ENCODE results near the gene FMN2. TPM values are rescaled to one million over a fixed set of nuclear protein-coding genes. Genes with fewer than 3 reads are reported as not detected.

FMN2 gene
- total RNA-seq, 1 donor from 2014 or later = 1.1 TPM

DNA sequence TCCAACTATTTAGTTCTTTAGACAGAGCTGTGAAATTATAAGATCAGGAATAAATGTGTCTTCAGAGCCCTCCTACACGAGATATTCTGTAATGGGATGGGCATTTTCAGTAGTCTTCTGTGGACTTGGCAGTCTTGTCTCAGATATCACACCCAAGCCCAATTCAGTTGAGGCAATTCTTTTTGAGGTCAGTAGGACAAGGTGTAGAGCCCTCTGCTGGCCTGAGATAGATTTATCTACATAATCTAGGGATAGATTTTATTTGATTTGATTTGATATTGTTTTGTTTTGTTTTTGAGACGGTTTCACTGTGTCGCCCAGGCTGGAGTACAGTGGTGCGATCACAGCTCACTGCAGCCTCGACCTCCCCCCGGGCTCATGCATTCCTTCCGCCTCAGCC lies 77.5 kb downstream of the FMN2 start:
- Histone ChIP-seq H3K36me3 (no peaks in the 10 kb centered on the region), H3K27ac (no peak overlapping the region), H3K27me3 (ENCODE audit: low read depth) (no peaks in the 10 kb centered on the region), H3K4me1 (no peaks in the 10 kb centered on the region), H3K9me3 (peaks cover 15% of the 10 kb centered on the region), H3K4me3 (no peak overlapping the region)
- ATAC-seq (no peak), DNase-seq (no peak)
- TF ChIP-seq, protein P1, sequence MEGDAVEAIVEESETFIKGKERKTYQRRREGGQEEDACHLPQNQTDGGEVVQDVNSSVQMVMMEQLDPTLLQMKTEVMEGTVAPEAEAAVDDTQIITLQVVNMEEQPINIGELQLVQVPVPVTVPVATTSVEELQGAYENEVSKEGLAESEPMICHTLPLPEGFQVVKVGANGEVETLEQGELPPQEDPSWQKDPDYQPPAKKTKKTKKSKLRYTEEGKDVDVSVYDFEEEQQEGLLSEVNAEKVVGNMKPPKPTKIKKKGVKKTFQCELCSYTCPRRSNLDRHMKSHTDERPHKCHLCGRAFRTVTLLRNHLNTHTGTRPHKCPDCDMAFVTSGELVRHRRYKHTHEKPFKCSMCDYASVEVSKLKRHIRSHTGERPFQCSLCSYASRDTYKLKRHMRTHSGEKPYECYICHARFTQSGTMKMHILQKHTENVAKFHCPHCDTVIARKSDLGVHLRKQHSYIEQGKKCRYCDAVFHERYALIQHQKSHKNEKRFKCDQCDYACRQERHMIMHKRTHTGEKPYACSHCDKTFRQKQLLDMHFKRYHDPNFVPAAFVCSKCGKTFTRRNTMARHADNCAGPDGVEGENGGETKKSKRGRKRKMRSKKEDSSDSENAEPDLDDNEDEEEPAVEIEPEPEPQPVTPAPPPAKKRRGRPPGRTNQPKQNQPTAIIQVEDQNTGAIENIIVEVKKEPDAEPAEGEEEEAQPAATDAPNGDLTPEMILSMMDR (IDR thresholded peaks at IDR 0.05) = no peak
- intact Hi-C loops (cut with DNase I) = no loop called here

DNA sequence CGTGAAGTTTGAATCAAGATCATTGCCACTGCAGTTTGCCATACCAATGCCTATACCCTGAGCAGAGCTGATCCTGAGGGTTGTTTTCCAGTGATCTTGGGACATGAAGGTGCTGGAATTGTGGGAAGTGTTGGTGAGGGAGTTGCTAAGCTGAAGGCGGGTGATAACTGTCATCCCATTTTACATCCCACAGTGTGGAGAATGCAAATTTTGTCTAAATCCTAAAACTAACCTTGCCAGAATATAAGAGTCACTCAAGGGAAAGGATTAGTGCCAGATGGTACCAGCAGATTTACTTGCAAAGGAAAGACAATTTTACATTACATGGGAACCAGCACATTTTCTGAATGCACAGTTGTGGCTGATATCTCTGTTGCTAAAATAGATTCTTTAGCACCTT lies 78.6 kb downstream of the FMN2 start:
- ATAC-seq = no peak
- Histone ChIP-seq H3K27ac (no peak overlapping the region), H3K4me3 (no peak overlapping the region), H3K36me3 (no peaks in the 10 kb centered on the region), H3K27me3 (ENCODE audit: low read depth) (no peaks in the 10 kb centered on the region), H3K4me1 (no peaks in the 10 kb centered on the region), H3K9me3 (peaks cover 5% of the 10 kb centered on the region)
- no peak for DNase-seq
- intact Hi-C loops (cut with DNase I) = no loop called here
- TF ChIP-seq, protein P1 (IDR thresholded peaks at IDR 0.05) = no peak

DNA sequence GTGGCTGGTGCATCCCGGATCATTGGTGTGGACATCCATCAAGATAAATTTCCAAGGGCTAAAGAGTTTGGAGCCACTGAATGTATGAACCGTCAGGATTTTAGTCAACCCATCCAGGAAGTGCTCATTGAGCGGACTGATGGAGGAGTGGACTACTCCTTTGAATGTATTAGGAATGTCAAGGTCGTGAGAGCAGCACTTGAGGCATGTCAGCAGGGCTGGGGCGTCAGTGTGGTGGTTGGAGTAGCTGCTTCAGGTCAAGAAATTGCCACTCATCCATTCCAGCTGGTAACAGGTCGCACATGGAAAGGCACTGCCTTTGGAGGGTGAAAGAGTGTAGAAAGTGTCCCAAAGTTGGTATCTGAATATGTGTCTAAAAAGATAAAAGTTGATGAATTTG lies 79.1 kb downstream of the FMN2 start:
- Histone ChIP-seq H3K27ac (no peak overlapping the region), H3K4me1 (no peaks in the 10 kb centered on the region), H3K9me3 (no peaks in the 10 kb centered on the region), H3K4me3 (no peak overlapping the region), H3K27me3 (ENCODE audit: low read depth) (no peaks in the 10 kb centered on the region), H3K36me3 (no peaks in the 10 kb centered on the region)
- ATAC-seq (no peak), DNase-seq (no peak)
- TF ChIP-seq, protein P1 (IDR thresholded peaks at IDR 0.05) = no peak
- intact Hi-C loops (cut with DNase I) = no loop called here

DNA sequence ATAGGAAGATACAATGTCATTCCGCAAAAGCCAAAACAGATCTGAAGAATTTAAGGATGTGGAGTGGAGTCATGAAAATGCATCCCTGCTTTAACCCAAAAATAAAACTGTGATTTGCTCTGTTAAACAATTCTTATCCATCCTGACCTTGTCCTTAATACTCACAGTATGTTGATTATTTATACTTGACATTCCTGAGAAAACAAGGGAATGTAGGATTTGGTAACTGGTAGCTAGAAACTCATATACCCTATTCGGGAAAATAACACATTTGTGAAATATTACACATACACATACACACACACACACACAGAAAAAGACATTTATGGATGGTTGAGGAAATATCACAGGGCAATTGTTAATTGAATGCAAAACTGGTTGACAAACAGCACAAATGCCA lies 80.2 kb downstream of the FMN2 start:
- H3K9me3 ChIP-seq = no peaks in the 10 kb centered on the region
- no peak overlapping the region for H3K27ac ChIP-seq
- DNase-seq (no peak), ATAC-seq (no peak)
- no peak overlapping the region for H3K4me3 ChIP-seq
- TF ChIP-seq, protein P1 (IDR thresholded peaks at IDR 0.05) = no peak
- intact Hi-C loops (cut with DNase I) = no loop called here
- H3K36me3 ChIP-seq = no peaks in the 10 kb centered on the region
- no peaks in the 10 kb centered on the region for H3K4me1 ChIP-seq
- H3K27me3 ChIP-seq (ENCODE audit: low read depth) = no peaks in the 10 kb centered on the region

DNA sequence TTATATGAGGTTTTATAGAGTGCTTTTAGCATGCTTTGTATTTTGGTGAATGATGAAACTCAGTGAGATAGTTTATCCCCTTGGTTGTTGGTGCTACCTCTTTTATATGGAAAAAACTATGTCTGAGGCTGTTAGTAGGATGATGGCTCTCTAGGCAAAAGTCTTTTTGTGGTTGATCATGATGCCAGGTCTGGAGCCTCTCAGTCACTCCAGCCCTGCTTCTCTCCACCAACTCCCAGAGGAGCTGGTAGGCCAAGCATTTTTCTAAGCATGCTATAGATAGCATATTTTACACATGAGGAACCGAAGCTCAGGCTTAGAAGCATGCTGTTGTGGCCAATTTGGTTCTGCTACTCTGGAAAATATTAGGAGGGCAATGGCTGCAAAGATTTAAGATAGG lies 82.2 kb downstream of the FMN2 start:
- Histone ChIP-seq H3K36me3 (no peaks in the 10 kb centered on the region), H3K27ac (no peak overlapping the region), H3K4me3 (no peak overlapping the region), H3K27me3 (ENCODE audit: low read depth) (no peaks in the 10 kb centered on the region), H3K9me3 (no peaks in the 10 kb centered on the region), H3K4me1 (no peaks in the 10 kb centered on the region)
- intact Hi-C loops (cut with DNase I) = no loop called here
- TF ChIP-seq, protein P1 (IDR thresholded peaks at IDR 0.05) = no peak
- ATAC-seq (no peak), DNase-seq (no peak)

DNA sequence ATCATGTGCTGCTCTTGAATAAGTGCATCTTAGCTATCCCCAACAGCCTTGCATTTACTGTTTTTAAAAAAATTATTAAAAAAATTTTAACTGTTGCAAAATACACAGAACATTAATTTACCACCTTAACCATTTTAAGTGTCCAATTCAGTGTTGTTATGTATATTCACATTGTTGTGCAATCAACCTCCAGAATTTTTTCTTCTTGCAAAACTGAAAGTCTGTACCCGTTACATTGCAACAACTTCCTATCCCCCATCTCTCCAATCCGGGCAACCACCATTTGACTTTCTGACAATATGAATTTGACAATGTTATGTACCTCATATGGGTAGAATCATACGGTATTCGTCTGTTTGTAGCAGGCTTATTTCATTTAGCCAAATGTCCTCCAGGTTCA lies 83.1 kb downstream of the FMN2 start:
- Histone ChIP-seq H3K27ac (no peak overlapping the region), H3K4me3 (no peak overlapping the region), H3K9me3 (no peaks in the 10 kb centered on the region), H3K27me3 (ENCODE audit: low read depth) (no peaks in the 10 kb centered on the region), H3K36me3 (no peaks in the 10 kb centered on the region), H3K4me1 (no peaks in the 10 kb centered on the region)
- ATAC-seq = no peak
- TF ChIP-seq, protein P1 (IDR thresholded peaks at IDR 0.05) = no peak
- no peak for DNase-seq
- intact Hi-C loops (cut with DNase I) = no loop called here

Data from lower lobe of right lung (tissue), 2 donors.